Endothelial cell of umbilical vein (primary cell): Measurements from ENCODE around the gene ERBB4.

Source experiments
- CTCF ChIP-seq, 2 donors: IDR thresholded peaks; 1 replicate in 1 of 2; 2 replicates in 1 of 2; pipeline ENCODE4 v1.5.1; 2011; ENCODE audit warnings: low read length in 2 of 2, mild to moderate bottlenecking in 2 of 2, moderate library complexity in 2 of 2, control low read depth in 1 of 2, inconsistent platforms in 1 of 2, low read depth in 1 of 2; ENCODE audit not compliant: insufficient read depth in 1 of 2; ENCODE audit errors: extremely low read depth in 1 of 2
- EZH2 ChIP-seq: IDR thresholded peaks from 2 replicates; pipeline ENCODE4 v1.6.1; 2012; ENCODE audit warnings: borderline replicate concordance, low read depth, mild to moderate bottlenecking, moderate library complexity, low read length, inconsistent platforms; ENCODE audit not compliant: severe bottlenecking
- FOS ChIP-seq: IDR thresholded peaks from 2 replicates; pipeline ENCODE4 v1.6.1; 2011; ENCODE audit warnings: mild to moderate bottlenecking, low read length, moderate library complexity, borderline replicate concordance; ENCODE audit not compliant: insufficient read depth
- MAX ChIP-seq: IDR thresholded peaks from 2 replicates; pipeline ENCODE4 v1.6.1; 2011; ENCODE audit not compliant: insufficient read depth, insufficient read length
- MYC ChIP-seq: IDR thresholded peaks from one replicate; pipeline ENCODE4 v1.6.1; 2011; ENCODE audit warnings: mild to moderate bottlenecking, low read depth, low read length
- POLR2A ChIP-seq: IDR thresholded peaks from 2 replicates; pipeline ENCODE4 v1.6.1; 2012; ENCODE audit warnings: low read depth, mild to moderate bottlenecking, control low read depth, low read length
- POLR2AphosphoS5 ChIP-seq: IDR thresholded peaks from 2 replicates; pipeline ENCODE4 v1.6.1; 2012; ENCODE audit warnings: low read depth, mild to moderate bottlenecking, control low read depth, low read length, moderate library complexity; ENCODE audit not compliant: insufficient read depth

GRCh38 chr2:211846036-211846400 is 692.6 kb downstream of the ERBB4 start:
- TF ChIP-seq EZH2 (no peak), POLR2A (no peak), MAX (no peak), CTCF (IDR thresholded peaks at IDR 0.05; ENCODE audit: extremely low read depth in 1 of 2, insufficient read depth in 1 of 2, low read depth in 1 of 2, low read length in 2 of 2) (no peak), POLR2AphosphoS5 (no peak), FOS (no peak), MYC (no peak)
